CD4-positive, alpha-beta T cell (primary cell): ENCODE measurements around the gene SLC24A4. TPM values are rescaled to one million over a fixed set of nuclear protein-coding genes. Genes with fewer than 3 reads are reported as not detected.

Experiments used
- ATAC-seq: fragments of 200-7000 bp; cut with Tn5 transposase; one replicate; pipeline ENCODE4 v1.10.0; 2022; ENCODE audit warnings: mild to moderate bottlenecking; ENCODE audit not compliant: poor library complexity
- CTCF ChIA-PET: fragments of 350-600 bp; sonication (Branson Sonifier 250); formaldehyde crosslinking; loops from one replicate; lab custom pipeline; 2021; ENCODE audit warnings: antibody characterized with exemption, inconsistent platforms; lab: Charles Lee
- POLR2A ChIA-PET: fragments of 350-600 bp; sonication (Branson Sonifier 250); formaldehyde crosslinking; loops from one replicate; lab custom pipeline; 2021; ENCODE audit warnings: antibody characterized with exemption, inconsistent platforms; lab: Charles Lee
- DNase-seq, 14 experiments: peaks; one replicate each; pipeline ENCODE4 v3.0.0-alpha.2; 2013 to 2020; ENCODE audit warnings: mixed read lengths in 2 of 14
- H3K27ac ChIP-seq, 2 donors: one replicate each; pipeline versions ENCODE4 v1.5.1 to v1.7.0; 2013; ENCODE audit warnings: low read length in 2 of 2, low read depth in 1 of 2, mild to moderate bottlenecking in 1 of 2
- H3K27me3 ChIP-seq, 2 experiments: 1 replicate in 1 of 2; 2 replicates in 1 of 2; pipeline versions ENCODE4 v1.6.1 to v1.7.0; 2013; ENCODE audit warnings: low read length in 2 of 2, control low read depth in 1 of 2, mild to moderate bottlenecking in 1 of 2, moderate library complexity in 1 of 2; ENCODE audit not compliant: insufficient read depth in 2 of 2, control insufficient read depth in 1 of 2
- H3K36me3 ChIP-seq: one replicate; pipeline ENCODE4 v1.6.1; 2013; ENCODE audit warnings: low read length, control low read depth; ENCODE audit not compliant: insufficient read depth
- H3K4me1 ChIP-seq: one replicate; pipeline ENCODE4 v1.6.1; 2013; ENCODE audit warnings: low read length, control low read depth; ENCODE audit not compliant: insufficient read depth
- H3K4me3 ChIP-seq: one replicate; pipeline ENCODE4 v1.5.1; 2013; ENCODE audit warnings: mild to moderate bottlenecking, low read length, moderate library complexity
- H3K9me3 ChIP-seq, 2 experiments: 1 replicate in 1 of 2; 2 replicates in 1 of 2; pipeline versions ENCODE4 v1.6.1 to v1.7.0; 2013; ENCODE audit warnings: low read length in 2 of 2, mild to moderate bottlenecking in 2 of 2, control low read depth in 1 of 2, moderate library complexity in 1 of 2; ENCODE audit not compliant: control insufficient read depth in 1 of 2, insufficient read depth in 1 of 2
- H3K27ac Mint-ChIP-seq: one replicate; pipeline ENCODE4 v1.8.0; 2020; ENCODE audit warnings: mixed read lengths
- H3K27me3 Mint-ChIP-seq: one replicate; pipeline ENCODE4 v1.8.0; 2021; ENCODE audit warnings: mixed read lengths
- H3K36me3 Mint-ChIP-seq: one replicate; pipeline ENCODE4 v1.8.0; 2021; ENCODE audit warnings: low read depth, mixed read lengths
- H3K4me1 Mint-ChIP-seq: one replicate; pipeline ENCODE4 v1.8.0; 2021; ENCODE audit warnings: low read depth, mixed read lengths
- H3K4me3 Mint-ChIP-seq: one replicate; pipeline ENCODE4 v1.8.0; 2020; ENCODE audit warnings: mild to moderate bottlenecking, mixed read lengths
- H3K9me3 Mint-ChIP-seq: one replicate; pipeline ENCODE4 v1.8.0; 2020; ENCODE audit warnings: mixed read lengths
- CTCF ChIP-seq: fragments of 200-600 bp; IDR thresholded peaks from one replicate; pipeline ENCODE4 v1.8.0; 2022; ENCODE audit warnings: antibody characterized with exemption, mild to moderate bottlenecking
- intact Hi-C, 2 experiments: fragments of 100-400 bp; cut with DNase I in 1 of 2; cut with micrococcal nuclease in 1 of 2; formaldehyde crosslinking; loops; one replicate each; pipeline versions ENCODE4 v1.15.1 to v1.9.0; 2023 to 2025; cut with DNase I, micrococcal nuclease
- total RNA-seq, 174 experiments: library from RNA in 2 of 174; stranded (reverse) in 2 of 174; gene quantifications; one replicate each; pipeline ENCODE4 v1.2.3 and lab custom pipeline; 2021 to 2026

The SLC24A4 gene
- total RNA-seq, 2 experiments from 2014 or later: 0.11 to 0.19 TPM

- H3K4me1 ChIP-seq: peaks cover 64% of the 10 kb centered on the region
- TF ChIP-seq CTCF: no peak
- ATAC-seq (no peak), DNase-seq (no peak)
- ChIA-PET POLR2A (interaction anchor here (0.6 to 2.1 kb wide), 4 partner anchors 8 to 497 kb away, joined by 3 to 7 read pairs (median 5); no protein-coding TSS in a partner anchor), CTCF (no interaction called here)
- intact Hi-C loops: loop anchor here in 1 of 2 experiments (5.0 to 10.0 kb wide), 2 partner anchors 87 to 169 kb away; no protein-coding TSS in a partner anchor
- Mint-ChIP-seq H3K9me3 (no peaks in the 10 kb centered on the region), H3K27me3 (no peaks in the 10 kb centered on the region), H3K4me1 (peaks cover 55% of the 10 kb centered on the region), H3K4me3 (peak overlapping the region; percentile 81), H3K36me3 (no peaks in the 10 kb centered on the region), H3K27ac (peak overlapping the region; percentile 54)
- H3K27me3 ChIP-seq: no peaks in the 10 kb centered on the region
- H3K27ac ChIP-seq: no peak overlapping the region
- H3K9me3 ChIP-seq: no peaks in the 10 kb centered on the region
- no peak overlapping the region for H3K4me3 ChIP-seq
- no peaks in the 10 kb centered on the region for H3K36me3 ChIP-seq
Measured at GRCh38 chr14:92515546-92516343, 192.8 kb downstream of the SLC24A4 start.

- POLR2A ChIA-PET: interaction anchor here (0.6 to 2.1 kb wide), 2 partner anchors 13 to 498 kb away, joined by 3 to 5 read pairs; no protein-coding TSS in a partner anchor
- intact Hi-C loops: loop anchor here in 1 of 2 experiments (5.0 to 10.0 kb wide), 2 partner anchors 86 to 168 kb away; no protein-coding TSS in a partner anchor
- Mint-ChIP-seq H3K36me3 (no peaks in the 10 kb centered on the region), H3K9me3 (no peaks in the 10 kb centered on the region), H3K27ac (peak overlapping the region; percentile 61), H3K4me3 (peak overlapping the region; percentile 79), H3K27me3 (no peaks in the 10 kb centered on the region), H3K4me1 (peaks cover 60% of the 10 kb centered on the region)
- H3K36me3 ChIP-seq: no peaks in the 10 kb centered on the region
- CTCF ChIA-PET: no interaction called here
- H3K9me3 ChIP-seq: no peaks in the 10 kb centered on the region
- H3K4me1 ChIP-seq: peaks cover 64% of the 10 kb centered on the region
- no peak overlapping the region for H3K27ac ChIP-seq
- DNase-seq (no peak), ATAC-seq (no peak)
- no peak for TF ChIP-seq CTCF
- no peaks in the 10 kb centered on the region for H3K27me3 ChIP-seq
- H3K4me3 ChIP-seq: no peak overlapping the region
Measured at GRCh38 chr14:92516344-92516965, 193.5 kb downstream of the SLC24A4 start.

- no peak for TF ChIP-seq CTCF
- no peak for DNase-seq
- Mint-ChIP-seq H3K4me3 (peak overlapping the region; percentile 79), H3K27ac (peak overlapping the region; percentile 61), H3K4me1 (peaks cover 66% of the 10 kb centered on the region), H3K27me3 (no peaks in the 10 kb centered on the region), H3K36me3 (no peaks in the 10 kb centered on the region), H3K9me3 (no peaks in the 10 kb centered on the region)
- POLR2A ChIA-PET: interaction anchor here (2.1 kb wide), 1 partner anchor 12 kb away, joined by 5 read pairs; no protein-coding TSS in a partner anchor
- intact Hi-C loops: loop anchor here in 1 of 2 experiments (5.0 to 10.0 kb wide), 2 partner anchors 85 to 168 kb away; no protein-coding TSS in a partner anchor
- Histone ChIP-seq H3K27me3 (no peaks in the 10 kb centered on the region), H3K4me3 (no peak overlapping the region), H3K9me3 (no peaks in the 10 kb centered on the region), H3K4me1 (peaks cover 64% of the 10 kb centered on the region), H3K27ac (no peak overlapping the region), H3K36me3 (no peaks in the 10 kb centered on the region)
- ATAC-seq: no peak
- CTCF ChIA-PET: no interaction called here
Measured at GRCh38 chr14:92516966-92517506, 194.1 kb downstream of the SLC24A4 start.
